ENCODE results near the gene SH2D1B.
"Not testable (repeated sequence)": the region's sequence is repeated elsewhere in the genome, so short reads cannot be mapped to it uniquely, and the experiment has no call there.

Gene SH2D1B

DNA sequence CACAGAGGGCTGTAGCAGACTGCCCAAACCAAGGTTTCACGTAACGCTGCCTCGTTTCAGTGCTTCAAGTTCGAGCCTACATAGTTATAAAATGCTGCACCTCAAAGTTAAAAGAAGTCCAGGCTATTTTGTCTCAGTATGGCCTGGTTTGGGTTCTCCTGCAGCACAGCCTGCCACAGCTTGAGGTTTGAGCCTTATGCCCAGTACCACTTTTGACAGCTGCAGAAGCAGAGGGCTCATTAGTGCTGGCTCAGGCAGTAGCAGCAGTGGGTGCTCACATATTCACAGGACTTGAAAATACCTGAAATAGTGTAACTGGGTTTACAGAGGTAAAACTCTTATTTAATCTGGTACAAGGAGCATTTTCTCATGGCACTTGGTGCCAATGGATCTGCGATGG, 50.6 kb downstream of the SH2D1B start:
- no peak for DNase-seq (ENCODE audit: low spot score)

DNA sequence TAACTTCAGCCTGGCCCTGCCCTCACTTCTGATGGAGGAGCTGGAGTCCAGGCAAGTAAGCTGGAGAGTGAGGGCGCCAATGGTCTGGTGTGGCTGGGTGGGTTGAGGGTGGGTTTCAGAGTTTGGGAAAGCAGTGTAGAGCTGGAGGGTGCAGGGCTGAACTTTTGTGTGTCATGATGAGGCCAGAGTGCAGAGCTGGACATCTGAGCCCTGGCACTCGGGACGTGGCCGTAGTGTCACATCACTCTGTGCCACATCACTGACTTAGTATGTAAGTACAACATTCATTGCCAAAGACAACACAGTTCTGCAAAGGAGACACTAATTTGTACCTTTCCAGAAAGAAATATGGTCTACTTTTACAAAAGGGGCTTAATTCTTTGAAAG, 51.1 kb downstream of the SH2D1B start:
- DNase-seq (ENCODE audit: low spot score) = no peak

DNA sequence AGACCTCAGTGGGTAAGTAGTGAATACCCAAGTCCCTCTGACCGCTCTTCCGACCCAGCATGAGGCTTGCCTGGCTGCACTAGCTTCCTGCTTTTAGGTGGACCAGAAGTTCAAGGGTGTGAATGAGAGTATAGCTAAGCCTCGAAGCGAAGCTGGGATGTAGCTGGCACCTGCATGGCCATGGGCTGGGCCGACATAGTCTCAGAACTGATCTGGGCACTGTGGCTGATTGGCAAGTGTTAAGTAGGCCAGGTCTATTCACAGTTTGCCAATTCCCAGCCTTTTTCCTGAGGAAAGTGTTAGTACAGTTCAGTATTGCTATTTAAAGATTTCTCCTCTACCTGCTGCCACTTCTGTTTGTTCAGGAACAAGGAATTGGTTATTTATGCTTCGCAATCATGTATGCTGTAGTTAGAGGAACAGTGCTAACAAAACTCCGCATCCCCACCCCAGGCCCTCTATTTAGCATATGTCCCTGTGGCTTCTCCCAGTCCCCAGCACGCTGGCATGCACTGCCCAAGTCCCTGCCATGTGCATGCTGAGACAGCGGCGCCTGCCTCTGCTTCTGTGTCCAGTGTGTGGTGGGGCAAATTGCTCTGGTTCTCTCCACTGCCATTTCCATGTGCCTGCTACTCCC, 51.6 kb downstream of the SH2D1B start:
- no peak for DNase-seq (ENCODE audit: low spot score)

DNA sequence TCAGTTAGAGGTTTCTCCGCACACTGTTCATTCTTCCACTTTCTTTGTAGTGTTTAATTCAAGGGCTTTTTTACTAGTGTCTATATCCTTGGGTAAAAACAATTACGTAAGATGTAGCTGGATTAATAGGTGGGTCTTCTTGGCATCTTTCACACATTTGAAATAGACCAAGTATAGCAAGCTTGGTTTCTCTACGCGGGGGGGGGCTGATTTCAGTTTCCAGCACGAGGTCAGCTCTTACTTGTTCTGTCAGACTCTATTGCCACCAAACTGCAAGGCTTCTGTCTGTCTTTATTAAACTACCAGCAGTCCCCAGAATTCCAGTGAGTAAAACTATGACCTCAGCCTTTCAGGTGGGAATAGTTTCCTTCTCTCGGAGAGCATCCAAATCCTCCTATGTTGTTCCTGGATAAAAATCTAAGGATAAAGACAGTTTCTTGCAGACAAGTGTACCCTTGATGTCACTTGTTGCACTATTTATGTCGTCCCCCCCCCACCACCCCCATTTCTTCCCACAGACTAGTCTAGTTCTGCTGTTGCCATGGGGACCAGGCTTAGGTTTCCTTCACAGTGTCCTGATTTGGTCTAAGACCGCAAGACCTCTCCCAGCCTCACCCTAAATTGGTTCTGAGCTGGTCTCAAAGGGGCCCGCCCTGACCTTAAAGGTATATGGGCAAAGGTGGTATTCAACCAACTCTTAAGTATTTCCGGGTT, 52.3 kb downstream of the SH2D1B start:
- no peak for DNase-seq (ENCODE audit: low spot score)

DNA sequence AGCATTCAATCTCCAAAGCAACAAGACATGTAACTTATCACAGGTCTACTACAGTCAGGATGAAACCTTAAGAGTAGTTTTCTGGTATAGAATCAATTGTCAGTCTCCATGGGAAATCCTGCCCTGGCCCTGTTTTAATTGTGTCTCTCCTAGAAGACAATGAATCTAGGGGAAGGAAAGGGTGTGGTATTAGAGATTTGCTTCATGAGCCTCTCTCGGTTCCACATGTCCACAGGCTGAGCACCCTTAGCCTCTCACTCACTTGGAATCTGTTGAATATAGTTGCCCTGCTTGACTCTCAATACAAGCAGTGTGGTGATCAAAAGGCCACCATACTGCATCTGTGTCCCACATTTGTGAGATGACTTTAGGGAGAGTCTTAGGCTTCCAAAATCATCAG, 53.0 kb downstream of the SH2D1B start:
- DNase-seq (ENCODE audit: low spot score) = no peak

DNA sequence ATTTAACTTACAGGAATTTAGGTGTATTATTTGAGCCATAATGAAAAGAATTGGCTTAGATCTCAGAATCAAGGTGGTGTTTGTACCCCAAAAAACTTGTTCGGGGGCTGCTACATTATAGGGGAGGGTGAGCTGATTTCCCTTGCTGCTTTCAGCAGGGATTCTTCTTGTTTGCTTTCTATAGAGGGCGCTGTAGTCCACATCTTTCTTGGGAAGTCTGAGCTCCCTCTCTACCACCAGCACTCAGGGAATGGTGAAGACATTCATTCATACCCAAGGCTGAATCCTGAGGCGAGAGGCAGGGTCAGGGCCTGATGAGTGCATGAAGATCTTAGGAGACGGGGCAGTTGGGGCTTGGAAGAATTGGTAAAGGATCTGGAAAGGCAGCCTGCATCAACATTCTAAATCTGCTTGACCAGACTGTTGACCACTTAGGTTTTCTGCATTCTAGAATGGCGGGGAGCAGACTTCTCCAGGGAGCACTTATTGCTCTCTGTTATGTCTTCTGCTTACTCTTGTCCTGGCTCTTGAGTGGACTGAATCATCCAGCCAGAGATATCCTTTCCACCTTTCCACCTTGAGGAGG, 54.2 kb downstream of the SH2D1B start:
- DNase-seq (ENCODE audit: low spot score) = no peak

DNA sequence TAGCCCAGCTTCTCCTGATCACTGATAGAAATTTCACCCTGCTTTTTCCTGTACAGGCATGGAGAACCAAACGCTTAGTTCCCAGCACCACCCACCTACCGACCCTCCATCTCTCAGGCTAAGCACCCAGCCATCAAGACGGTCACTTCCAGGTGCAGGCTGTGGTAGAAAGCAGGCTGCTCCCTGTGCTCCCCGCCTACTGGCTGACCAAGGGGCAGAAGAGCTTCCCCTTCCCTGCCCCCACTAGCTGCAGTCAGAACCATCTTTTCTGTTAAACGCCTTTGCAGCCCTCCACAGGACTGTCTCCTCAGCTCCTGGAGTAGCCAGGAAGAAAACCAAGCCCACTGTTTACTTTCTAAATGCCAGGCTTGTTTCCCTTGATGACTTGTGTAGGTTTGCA, 58.2 kb downstream of the SH2D1B start:
- no peak for DNase-seq (ENCODE audit: low spot score)

DNA sequence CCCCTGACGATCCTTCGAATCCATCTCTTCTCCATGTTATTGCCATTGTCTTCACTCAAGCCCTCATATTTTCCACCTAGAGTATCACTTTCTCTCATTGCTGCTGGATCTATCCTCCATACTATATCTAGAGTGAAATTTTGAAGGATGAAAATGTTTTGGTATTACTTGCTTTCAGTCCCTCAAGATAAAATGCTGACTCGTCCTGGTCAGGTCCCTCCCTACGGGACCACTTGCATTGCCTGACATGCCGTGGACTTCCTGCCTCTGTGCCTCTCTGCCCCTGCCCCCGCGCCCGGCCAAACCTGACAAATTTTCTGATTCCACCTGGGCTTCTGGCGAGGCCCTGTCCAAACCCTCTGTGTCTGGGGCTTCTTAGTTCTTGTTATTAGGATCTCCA, 58.9 kb downstream of the SH2D1B start:
- no peak for DNase-seq (ENCODE audit: low spot score)

DNA sequence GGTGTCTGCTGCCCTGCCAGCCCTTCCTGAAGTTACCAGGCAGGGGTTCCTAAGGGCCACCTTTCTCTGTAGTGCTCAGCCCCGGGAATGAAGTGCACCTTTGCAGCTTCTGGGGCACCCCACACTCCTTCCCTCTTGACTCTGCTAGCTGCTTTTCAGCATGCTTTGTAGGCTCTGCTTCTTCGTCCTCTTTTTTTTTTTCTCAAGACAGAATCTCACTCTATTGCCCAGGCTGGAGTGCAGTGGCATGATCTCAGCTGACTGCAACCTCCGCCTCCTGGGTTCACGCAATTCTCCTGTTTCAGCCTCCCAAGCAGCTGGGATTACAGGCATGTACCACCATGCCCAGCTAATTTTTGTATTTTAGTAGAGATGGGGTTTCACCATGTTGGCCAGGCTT, 60.1 kb downstream of the SH2D1B start:
- DNase-seq (ENCODE audit: low spot score) = not testable (repeated sequence)

DNA sequence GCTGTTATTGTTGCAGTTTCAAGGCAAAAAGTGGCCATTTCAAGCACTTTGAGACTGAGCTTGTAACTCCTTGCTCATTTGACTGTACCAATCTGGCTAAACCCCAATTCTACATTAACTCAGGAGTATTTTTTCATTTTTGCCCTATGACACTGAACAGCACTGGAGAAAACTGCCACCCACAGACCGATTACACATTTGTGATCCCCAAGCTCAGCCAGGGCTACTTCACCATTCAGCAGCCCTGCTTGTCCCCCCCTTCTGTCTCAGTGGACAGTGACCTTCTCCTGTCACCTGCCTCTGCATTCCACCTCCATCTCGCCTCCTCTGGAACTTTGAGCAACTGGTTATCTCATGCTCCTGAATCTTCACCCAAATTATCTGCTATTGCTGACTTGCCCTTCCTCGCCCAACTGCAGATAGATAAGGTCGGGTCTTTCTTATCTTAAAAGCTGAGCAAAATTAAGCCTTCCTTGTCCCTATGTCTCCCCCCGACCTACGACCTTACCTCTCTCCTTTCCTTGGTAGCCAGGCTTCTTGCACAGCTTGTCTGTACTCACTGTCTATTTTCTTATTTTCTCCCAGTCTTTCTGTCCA, 60.6 kb downstream of the SH2D1B start:
- no peak for DNase-seq (ENCODE audit: low spot score)

DNA sequence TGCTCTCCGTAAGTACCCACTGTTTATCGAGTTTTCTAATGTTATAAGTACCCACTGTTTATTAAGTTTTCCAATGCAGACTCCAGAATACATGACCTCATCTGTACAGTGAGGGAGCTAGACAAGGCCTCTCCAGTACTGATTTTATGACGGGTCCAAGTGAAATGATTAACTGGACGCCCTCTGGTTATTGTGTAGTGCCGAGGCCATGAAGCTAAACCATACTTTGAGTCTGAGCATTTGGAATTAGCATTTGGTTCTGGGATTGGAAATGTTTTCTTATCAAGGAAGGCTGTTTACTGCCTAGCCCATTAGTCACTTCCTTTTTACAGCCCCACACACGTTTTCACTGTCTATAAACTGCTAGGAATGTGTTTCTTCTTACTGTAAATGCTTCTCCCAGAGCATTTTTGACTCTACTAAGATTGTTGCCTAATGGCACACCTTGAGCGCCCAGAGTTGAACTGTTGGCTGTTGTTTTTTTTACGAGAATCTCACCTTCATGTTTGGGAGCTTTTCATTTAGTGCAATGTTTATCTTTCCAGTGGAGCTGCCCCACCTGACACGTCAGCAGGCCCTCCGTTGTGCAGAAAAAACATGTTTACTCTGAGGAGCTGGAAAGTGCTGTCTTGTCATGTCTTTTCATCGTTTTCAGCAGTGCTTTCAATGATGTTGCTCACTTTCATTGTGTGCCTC, 62.2 kb downstream of the SH2D1B start:
- DNase-seq (ENCODE audit: low spot score) = no peak

DNA sequence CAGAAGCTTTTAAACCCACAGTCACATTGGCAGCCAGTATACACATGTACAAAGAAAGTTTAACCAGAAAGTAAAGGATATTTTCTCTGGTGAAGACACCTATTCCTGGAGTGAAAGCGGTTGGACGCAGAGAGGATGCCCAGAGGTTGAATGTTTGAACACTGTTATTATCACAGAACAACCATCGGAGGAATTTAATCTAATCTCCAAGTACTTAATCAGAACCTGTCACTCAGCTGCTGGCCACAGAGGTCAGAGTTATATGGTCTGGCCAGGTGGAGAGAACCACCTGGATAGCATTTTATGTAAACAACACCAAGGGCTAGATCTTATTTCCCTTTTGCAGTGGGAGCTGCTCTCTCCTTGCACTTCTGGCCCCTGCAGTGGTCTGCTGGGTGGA, 64.7 kb downstream of the SH2D1B start:
- DNase-seq (ENCODE audit: low spot score) = no peak

All from ecto neural progenitor cell (in vitro differentiated cells).